ENCODE results near the gene SUCNR1.
A peak's percentile ranks its signal among the peaks of the same experiment; 100 is the strongest.
"Not testable (repeated sequence)": the region's sequence is repeated elsewhere in the genome, so short reads cannot be mapped to it uniquely, and the experiment has no call there.

SUCNR1 gene, protein sequence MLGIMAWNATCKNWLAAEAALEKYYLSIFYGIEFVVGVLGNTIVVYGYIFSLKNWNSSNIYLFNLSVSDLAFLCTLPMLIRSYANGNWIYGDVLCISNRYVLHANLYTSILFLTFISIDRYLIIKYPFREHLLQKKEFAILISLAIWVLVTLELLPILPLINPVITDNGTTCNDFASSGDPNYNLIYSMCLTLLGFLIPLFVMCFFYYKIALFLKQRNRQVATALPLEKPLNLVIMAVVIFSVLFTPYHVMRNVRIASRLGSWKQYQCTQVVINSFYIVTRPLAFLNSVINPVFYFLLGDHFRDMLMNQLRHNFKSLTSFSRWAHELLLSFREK

DNA sequence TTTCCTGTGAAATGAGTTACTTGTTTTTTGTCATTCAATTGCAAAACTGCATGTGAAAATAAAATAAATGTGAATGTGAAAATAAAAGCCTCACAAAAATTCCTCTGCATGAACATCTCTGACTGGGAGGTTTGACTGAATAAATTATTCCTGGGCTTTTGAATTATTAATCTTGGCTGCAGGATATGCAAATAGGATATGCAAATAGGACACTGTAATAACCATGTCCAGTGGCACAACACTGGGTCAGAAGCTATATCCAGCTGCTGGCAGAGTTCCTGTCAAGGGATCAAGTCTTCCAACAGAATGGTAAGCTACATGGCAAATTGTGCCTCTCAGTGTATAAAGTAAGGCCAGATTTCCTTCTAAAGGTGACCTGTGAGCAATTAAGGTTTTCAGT, at the start of gene SUCNR1:
SUCNR1 (plus strand) TSS at position 246 of the 400 bp plus-strand sequence. CDS start 6,250 bp downstream, outside the sequence.
- DNase-seq (ENCODE audit: low read depth) = no peak

DNA sequence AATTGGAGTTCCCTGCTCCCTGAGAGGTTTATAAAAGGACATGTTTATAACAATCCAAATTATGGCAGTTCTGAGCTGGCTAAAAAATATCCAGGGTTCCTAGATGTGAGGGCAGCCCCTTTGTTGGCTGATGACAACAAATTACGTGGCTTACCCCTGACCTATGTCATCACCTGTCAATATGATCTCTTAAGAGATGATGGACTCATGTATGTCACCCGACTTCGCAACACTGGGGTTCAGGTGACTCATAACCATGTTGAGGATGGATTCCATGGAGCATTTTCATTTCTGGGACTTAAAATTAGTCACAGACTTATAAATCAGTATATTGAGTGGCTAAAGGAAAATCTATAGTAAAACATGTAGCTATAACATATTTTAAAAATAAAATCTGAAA, 45.6 kb upstream of the SUCNR1 start:
- no peak for DNase-seq (ENCODE audit: low read depth)

DNA sequence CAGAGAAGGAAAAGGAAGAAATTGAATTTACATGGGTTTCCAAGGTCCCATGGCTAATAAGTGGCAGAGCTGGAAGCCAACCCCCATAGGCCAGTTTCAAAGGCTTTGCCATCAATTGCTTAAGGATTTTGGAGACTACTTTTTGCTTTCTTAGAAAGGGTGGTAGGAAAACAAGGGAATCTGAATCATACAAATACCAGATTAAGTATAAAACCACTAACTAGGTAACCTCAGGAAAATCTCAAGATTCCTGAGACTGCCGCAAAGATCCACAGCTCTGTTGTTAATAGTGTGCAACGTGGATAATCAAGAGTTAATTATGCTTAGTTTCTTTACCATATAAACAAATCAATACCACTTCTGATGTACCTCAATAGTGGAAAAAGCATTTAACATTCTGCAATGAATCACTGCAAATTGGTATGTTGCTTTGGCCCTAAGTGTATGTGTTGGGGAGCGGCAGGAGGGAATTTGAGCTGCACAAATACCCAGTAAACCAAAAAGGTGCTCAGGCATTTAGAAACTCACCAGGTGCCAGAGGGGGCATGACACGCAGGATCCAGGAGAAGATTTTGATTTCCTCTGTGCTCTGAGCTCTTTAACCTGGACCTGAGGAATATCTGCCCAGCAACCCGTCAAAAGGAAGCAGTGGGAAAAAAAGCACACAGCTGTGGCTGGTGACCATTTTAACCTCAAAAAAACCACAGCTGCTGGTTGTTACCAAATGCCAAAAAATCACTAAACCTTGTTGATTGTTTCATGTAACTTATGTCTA, 37.5 kb upstream of the SUCNR1 start:
- DNase-seq (ENCODE audit: low read depth) = peak; percentile 31

DNA sequence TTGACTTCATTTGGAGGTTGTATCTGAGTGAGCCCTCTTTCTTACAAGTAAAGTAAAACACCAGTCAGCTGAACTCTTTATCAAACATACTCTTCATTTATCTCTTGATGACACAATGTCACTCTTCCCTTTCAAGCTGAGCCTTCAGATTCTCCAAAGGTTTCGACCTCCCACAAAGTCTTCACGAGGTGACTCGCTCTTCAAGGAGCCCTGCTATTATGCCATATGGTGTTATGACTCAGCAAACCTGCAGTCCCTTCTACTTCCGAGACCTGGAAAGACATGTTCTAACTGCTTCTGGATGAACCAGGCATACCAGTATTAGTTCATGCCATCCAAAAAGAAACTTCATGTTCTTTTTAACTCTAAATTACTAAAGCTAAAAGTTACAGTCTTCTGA, 36.4 kb upstream of the SUCNR1 start:
- DNase-seq (ENCODE audit: low read depth) = peak; percentile 45

DNA sequence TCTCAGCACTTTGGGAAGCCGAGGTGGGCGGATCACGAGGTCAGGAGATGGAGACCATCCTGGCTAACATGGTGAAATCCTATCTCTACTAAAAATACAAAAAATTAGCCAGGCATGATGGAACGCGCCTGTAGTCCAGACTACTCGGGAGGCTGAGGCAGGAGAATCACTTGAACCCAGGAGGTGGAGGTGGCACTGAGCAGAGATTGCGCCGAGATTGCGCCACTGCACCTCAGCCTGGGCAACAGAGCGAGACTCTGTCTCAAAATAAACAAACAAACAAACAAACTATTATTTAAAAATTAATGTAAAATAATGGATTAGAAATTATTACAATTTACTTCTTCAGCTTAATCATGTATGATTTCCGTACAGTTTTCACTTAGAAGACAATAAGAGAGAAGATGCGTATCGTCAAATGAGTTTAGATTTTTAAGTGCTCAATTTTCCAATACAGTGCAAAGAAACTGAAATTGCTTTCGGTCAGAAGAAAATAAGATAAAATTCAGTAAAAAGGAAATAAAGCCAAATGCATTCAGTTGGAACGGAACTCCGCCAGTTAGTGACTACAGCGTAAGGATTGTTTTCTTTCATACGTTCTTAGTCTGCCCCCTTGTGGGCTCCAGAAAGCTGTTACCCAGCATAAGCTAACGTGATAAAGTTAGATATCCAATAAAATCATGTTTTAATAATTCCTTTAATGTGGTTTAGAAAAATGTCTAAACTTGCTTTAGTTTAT, 34.7 kb upstream of the SUCNR1 start:
- peak; percentile 59 for DNase-seq (ENCODE audit: low read depth)

DNA sequence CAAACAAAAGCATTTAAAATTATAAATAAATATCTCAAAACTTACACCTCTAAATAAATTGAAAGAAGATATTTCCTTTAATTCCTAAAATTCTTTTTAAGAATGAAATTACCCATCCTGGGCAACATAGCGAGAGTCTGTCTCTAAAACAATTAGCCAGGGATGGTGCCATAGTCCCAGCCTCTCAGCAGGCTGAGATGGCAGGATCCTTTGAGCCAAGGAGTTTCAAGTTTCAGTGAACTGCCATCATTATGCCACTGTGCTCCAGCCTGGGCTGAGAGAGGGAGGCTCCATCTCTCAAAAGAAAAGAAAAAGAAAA, 34.2 kb upstream of the SUCNR1 start:
- DNase-seq (ENCODE audit: low read depth) = no peak

DNA sequence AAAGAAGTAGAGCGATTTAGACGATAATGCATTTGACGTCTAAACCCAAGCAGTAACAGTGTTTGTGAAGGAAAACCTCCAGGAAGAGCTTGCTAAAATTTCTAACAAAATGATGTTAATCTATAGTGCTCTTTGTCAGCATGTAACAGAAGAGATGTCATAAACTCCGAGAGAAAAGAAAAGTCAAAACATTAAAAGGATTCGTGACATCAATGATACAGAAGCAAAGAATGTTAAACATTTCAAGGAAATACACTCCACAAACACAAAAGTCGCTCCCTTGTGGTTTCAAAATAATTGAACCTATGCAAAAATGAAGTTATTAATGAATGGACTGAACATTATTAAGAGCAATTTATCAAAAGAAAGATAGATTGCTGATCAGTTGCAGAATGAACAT, 31.6 kb upstream of the SUCNR1 start:
- no peak for DNase-seq (ENCODE audit: low read depth)

DNA sequence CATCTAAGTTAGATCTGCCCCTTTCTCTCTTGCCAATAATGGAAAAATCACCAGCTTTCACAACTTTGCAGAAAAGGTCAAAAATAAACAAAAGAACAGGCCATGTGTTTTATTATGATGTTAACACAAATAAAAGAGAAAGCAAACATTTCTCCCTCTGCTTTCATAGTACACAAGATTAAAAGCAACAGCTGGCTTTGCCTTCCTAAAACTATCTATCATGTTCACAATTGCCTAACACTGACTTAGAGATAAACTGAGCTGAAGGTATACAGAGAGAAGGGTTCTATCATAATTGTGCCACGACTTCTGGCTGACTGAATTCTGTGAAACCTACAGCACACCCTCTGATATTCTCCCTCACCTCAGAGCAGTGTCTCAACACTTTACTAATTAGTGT, 30.2 kb upstream of the SUCNR1 start:
- no peak for DNase-seq (ENCODE audit: low read depth)

DNA sequence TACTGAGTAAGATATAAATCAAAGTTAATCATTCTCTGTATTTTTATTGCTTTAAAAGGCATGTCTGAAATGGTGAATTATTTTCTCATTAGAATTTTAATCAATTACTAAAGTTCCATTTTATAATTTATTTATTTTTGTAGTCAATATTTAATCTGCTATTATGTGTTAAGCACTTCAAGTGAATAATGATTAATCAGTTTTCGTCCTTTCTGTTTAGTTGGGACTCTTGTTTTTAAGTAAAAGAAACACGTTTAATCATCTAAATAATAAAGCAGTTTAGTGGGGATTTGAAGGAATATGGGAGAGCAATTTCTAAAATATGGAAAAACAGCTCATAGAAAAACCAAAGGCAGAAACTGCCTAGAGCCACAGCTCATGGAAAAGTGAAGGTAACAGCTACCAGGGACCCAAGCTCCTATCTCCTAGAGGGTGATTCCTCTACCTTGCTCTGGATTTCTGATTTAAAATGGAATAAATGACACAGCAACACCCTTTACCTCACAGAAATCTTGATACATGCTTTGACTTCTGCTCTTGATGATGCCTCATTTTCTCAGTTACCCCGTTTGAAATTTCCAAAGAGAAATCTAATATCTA, 28.0 kb upstream of the SUCNR1 start:
- DNase-seq (ENCODE audit: low read depth) = no peak

DNA sequence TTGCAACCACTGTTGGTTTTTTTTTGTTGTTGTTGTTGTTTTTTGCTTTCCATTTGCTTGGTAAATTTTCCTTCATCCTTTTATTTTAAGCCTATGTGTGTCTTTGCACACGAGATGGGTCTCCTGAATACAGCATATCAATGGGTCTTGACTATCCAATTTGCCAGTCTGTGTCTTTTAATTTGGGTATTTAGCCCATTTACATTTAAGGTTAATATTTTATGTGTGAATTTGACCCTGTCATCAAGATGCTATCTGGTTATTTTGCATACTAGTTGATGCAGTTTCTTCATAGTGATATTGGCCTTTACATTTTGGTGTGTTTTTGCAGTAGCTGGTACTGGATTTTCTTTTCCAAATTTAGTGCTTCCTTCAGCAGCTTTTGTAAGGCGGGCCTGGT, 23.4 kb upstream of the SUCNR1 start:
- DNase-seq (ENCODE audit: low read depth) = not testable (repeated sequence)

DNA sequence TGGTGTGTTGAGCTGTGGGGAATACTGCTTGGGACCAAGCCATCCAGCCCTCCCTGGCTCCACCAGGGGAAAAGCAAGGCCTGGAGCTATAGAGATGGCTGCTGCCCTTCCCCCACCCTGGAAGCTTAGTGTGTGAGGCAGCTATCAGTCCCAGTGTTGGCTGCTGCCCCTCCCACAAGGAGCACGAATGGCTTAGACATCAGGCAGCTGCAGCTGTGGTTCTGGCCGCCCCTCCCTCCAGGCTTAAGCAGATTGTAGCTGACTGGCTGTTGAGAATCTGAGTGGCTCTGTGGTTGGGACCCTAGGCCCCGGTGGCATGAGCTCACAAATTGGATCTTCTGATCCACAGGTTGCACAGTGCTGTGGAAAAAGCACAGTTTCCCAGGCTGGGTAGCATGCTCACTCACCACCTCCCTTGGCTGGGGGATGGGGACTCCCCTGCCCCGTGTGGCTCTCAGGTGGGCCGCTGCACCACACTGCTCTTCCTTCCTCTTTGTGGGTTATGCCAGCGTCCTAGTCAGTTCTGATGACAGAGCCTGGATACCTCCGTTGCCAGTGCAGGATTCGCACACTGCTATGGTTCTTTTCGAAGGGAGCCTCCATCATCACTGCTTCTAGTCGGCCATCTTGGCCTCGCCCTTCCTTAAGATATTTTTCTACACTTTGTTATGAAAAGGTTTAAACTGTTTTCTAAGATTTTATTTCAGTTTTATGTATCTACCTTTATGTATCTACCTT, 21.2 kb upstream of the SUCNR1 start:
- no peak for DNase-seq (ENCODE audit: low read depth)

DNA sequence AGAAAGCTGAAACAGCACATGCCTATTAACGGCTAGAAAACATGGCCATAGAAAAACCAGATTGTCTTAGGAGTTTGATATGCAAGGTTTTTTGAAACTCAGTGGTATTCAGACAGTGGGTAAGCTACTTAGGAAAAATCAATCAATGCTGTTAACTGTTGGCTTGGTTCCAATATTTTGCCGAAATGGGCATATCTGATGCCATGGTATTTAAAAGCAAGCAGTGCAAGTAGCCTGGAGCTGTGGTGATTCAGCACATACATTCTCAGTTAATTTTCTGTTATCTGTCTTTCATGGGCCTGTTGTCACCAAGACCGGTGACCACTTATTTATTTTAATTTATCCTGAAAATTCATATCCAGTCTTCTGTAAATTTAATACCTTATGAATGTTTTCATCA, 17.3 kb upstream of the SUCNR1 start:
- DNase-seq (ENCODE audit: low read depth) = no peak

DNA sequence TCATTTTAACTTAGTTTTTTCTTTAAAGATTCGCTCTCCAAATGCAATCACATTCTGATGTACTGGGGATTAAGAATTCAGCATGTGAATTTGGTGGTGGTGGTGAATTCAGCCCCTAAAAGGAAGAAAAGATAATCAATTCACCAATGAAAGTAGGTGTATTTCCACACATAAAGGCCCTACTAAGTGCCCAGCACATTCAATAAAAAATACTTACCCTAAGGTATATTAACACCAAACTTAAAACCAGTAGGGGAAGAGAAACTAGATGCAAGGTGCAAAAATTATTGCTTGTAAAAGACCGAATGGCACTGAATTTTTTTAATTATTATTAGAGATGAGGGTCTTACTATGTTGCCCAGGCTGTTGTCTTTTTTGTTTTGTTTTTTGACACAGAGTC, 16.8 kb upstream of the SUCNR1 start:
- no peak for DNase-seq (ENCODE audit: low read depth)

DNA sequence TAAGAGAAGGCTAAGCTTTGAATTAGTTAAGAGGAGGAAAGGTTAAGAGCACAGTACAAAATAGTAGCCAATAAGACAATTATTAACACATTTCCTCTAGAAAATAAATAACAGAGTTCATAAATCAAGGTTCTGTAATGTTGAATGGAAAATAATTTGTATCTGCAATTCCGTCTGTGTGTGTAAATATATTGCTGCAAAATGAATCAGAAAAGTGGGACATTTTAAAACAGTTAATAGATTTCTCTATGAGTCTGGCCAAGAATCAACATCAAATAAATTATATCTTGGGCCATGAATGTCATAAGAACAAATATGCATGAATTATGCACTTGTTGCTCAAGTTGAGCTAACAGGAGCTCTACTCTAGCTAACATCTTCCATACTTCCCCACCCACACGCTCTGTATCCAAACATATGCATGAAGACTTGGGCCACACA, 14.2 kb upstream of the SUCNR1 start:
- no peak for DNase-seq (ENCODE audit: low read depth)

DNA sequence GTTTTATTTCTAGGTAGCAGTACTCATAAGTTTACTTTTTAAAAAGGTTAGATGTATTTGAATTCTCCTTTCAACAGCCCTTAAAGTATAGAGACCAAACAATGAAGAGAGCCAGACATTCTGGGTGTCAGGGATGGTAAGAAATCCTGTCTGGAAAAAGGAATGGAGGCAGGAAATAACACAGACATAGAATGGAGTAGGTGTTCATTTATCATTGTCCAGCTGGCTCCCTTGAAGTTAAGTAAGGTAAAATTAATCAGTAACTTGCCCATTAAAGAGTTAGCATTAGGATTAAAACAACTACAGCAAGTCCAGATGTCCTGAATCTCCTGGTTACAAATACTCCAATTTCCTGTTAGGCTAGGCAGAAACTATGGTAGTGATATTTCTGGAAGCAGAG, 13.5 kb upstream of the SUCNR1 start:
- DNase-seq (ENCODE audit: low read depth) = no peak

DNA sequence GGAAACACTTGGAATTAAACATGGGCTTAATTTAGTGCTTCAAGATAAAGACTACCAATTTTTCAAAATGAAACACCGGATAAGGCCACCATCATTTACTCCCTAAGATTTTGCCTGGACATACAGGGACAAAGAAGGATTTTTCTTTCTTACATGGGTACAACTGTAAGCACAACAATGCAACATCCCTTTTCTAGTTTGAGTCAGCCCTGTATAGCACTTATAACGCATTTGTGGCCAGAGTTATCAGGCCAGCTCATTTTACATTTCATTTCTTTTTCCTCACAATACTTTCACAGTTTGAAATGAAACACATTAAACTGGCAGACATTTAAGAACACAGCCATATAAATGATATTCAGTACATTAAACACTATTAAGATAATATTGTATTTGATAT, 9.8 kb upstream of the SUCNR1 start:
- no peak for DNase-seq (ENCODE audit: low read depth)

DNA sequence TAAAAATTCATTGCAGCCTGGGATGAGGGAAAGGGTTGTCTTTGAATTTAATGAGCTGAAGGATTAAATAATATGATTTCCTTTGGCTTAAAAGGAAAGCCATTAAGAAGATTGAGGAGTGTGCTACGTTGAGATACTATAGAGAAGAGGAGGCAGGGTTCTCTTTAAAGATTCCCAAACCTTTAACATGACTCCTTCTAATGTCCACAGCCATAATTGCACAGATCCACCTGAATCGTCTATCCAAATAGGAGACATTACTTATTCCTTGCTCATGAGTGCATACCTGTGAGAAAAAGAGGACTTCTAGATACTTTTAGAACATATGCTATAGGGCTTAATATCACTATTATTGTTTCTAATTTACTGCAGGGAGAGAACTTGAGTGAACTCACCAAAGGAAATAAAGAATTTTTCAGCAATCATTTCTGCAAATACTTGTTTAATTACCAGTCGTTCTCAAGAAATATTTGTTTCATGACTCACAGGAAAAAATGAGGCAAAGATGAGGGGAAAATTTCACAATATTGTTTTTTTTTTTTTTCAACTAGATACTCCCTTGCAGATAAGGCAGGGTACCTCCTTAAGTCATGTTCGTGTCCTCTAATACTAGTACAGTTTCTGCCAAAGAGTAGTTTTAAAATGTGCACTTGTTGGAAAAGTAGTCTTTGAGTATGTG, 8.9 kb upstream of the SUCNR1 start:
- DNase-seq (ENCODE audit: low read depth) = peak; percentile 68

DNA sequence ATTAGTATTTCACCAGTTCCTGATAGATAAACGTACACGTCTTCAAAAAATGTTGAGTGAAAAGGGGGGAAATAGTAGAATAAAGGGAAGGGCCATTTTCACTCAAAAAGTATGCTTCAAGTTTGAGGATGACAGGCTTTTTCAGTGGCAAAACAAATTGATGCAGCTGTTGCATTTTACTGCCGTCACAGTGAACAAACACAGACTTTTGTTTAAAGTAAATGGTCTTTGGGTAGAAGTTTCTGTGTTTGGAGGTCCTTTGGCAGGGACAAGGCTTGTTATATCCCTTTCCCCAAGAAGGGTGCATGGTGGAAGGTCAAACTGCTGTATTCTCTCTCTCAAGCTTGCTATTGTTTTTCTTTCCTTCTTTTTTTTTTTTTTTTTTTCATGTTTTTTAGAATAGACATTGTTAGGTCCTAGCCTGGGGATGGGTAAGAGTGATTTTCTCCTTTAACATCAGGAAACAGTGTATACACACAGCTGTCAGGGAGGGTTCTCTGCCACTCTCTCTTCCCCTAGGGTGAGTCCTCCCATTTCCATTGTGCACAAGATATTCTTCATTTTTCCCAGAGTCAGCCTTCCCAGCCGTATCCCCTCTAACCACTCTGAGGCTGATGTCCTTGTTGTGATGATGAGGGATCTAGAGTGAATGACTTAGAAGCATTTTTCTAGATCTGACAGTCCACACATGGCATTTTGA, 6.6 kb upstream of the SUCNR1 start:
- no peak for DNase-seq (ENCODE audit: low read depth)

DNA sequence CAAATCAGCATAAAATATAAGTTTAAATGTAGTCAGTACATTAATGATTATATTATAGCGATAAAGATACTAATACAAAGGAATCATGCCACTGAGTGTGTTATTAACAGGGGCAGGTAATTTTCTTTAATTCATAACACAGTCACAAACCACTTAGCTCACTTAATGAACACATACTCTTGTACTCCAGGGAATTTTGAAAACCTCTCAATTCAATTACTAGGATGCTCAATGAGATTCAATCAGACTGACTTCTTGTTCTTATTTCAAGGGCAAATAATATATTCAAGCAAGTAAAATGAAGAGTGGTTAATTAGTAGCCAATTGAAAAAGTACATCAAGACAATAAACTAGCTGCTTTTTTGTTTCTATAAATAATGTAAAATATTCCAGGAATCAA, 5.8 kb upstream of the SUCNR1 start:
- no peak for DNase-seq (ENCODE audit: low read depth)

DNA sequence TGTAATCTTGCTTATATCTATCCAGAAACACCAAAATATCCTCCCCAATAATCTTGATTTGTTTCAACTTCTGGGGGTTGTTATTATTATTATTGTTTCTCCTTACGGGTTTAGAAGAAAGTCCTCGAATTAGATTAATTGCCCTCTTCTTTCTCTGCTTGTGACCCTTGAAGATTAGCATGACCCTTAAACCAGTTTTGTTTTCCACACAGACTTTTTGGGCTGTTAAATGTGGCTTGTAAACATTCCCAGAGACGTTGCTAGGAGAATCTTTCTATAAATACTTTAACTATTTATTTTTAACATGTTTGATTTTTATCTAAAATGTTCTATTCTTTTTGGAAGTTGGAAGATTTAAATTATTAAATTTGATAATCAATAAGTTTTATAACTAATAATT, 4.3 kb upstream of the SUCNR1 start:
- DNase-seq (ENCODE audit: low read depth) = no peak

Data from non-pigmented ciliary epithelial cell (primary cell).